Measurements from ENCODE around the gene PIEZO1. TPM values are rescaled to one million over a fixed set of nuclear protein-coding genes. Genes with fewer than 3 reads are reported as not detected.

The PIEZO1 gene
- total and polyA plus RNA-seq, 2 donors (not counting 1 experiment from before 2014, with no cell fraction given), result 94.5 to 313 TPM

GRCh38 chr16:88814144-88814502, 29.1 kb upstream of the PIEZO1 start:
- Histone ChIP-seq H2AFZ (ENCODE audit: low read length) (no peak overlapping the region), H3K27me3 (ENCODE audit: control insufficient read depth, insufficient read depth, low read length) (no peaks in the 10 kb centered on the region), H3K27ac (ENCODE audit: insufficient read depth, low read length) (no peak overlapping the region), H3K4me1 (ENCODE audit: control insufficient read depth, extremely low read depth, insufficient read depth, low read length) (peaks cover 23% of the 10 kb centered on the region), H3K4me2 (ENCODE audit: extremely low read depth, insufficient read depth, low read length) (no peak overlapping the region), H4K20me1 (ENCODE audit: control insufficient read depth, extremely low read depth, insufficient read depth, low read length) (no peaks in the 10 kb centered on the region), H3K4me3 (replicated peaks in 1 of 4; ENCODE audit: control extremely low read depth in 1 of 4, insufficient read depth in 1 of 4, low read depth in 3 of 4, low read length in 4 of 4) (no peak overlapping the region), H3K36me3 (ENCODE audit: control insufficient read depth, insufficient read depth, low read length) (peaks cover 9% of the 10 kb centered on the region), H3K9me3 (ENCODE audit: control insufficient read depth, insufficient read depth, low read depth, low read length) (no peaks in the 10 kb centered on the region), H3K79me2 (ENCODE audit: control insufficient read depth, insufficient read depth, low read length) (peaks cover 16% of the 10 kb centered on the region), H3K9ac (ENCODE audit: insufficient read depth, low read length) (no peak overlapping the region)
- no peak for TF ChIP-seq EZH2 (IDR thresholded peaks at IDR 0.05; ENCODE audit: low read length, missing control alignments)
- TF ChIP-seq CTCF (conservative IDR thresholded peaks at IDR 0.05 in 1 of 2, IDR thresholded peaks at IDR 0.05 in 1 of 2; ENCODE audit: low read depth in 1 of 2, low read length in 2 of 2), result no peak
- no peak for DNase-seq (ENCODE audit: low read depth in 2 of 2)

- no peak for DNase-seq (ENCODE audit: low read depth in 2 of 2)
- TF ChIP-seq EZH2 (IDR thresholded peaks at IDR 0.05; ENCODE audit: low read length, missing control alignments) (no peak), CTCF (conservative IDR thresholded peaks at IDR 0.05 in 1 of 2, IDR thresholded peaks at IDR 0.05 in 1 of 2; ENCODE audit: low read depth in 1 of 2, low read length in 2 of 2) (no peak)
- Histone ChIP-seq H3K27ac (ENCODE audit: insufficient read depth, low read length) (peak overlapping the region; percentile 88), H3K36me3 (ENCODE audit: control insufficient read depth, insufficient read depth, low read length) (peaks cover 9% of the 10 kb centered on the region), H3K4me3 (replicated peaks in 1 of 4; ENCODE audit: control extremely low read depth in 1 of 4, insufficient read depth in 1 of 4, low read depth in 3 of 4, low read length in 4 of 4) (no peak overlapping the region), H2AFZ (ENCODE audit: low read length) (no peak overlapping the region), H4K20me1 (ENCODE audit: control insufficient read depth, extremely low read depth, insufficient read depth, low read length) (no peaks in the 10 kb centered on the region), H3K9ac (ENCODE audit: insufficient read depth, low read length) (no peak overlapping the region), H3K4me2 (ENCODE audit: extremely low read depth, insufficient read depth, low read length) (no peak overlapping the region), H3K79me2 (ENCODE audit: control insufficient read depth, insufficient read depth, low read length) (peaks cover 16% of the 10 kb centered on the region), H3K4me1 (ENCODE audit: control insufficient read depth, extremely low read depth, insufficient read depth, low read length) (peaks cover 21% of the 10 kb centered on the region), H3K27me3 (ENCODE audit: control insufficient read depth, insufficient read depth, low read length) (no peaks in the 10 kb centered on the region), H3K9me3 (ENCODE audit: control insufficient read depth, insufficient read depth, low read depth, low read length) (no peaks in the 10 kb centered on the region)
Observed at GRCh38 chr16:88813269-88814143, 28.5 kb upstream of the PIEZO1 start.

- peak overlapping the region; percentile 88 for H3K27ac ChIP-seq (ENCODE audit: insufficient read depth, low read length)
Observed at GRCh38 chr16:88812513-88813268, 27.7 kb upstream of the PIEZO1 start.

More at GRCh38 chr16:88812513-88813268, 27.7 kb upstream of the PIEZO1 start:
- no peaks in the 10 kb centered on the region for H4K20me1 ChIP-seq (ENCODE audit: control insufficient read depth, extremely low read depth, insufficient read depth, low read length)
- H3K36me3 ChIP-seq (ENCODE audit: control insufficient read depth, insufficient read depth, low read length), result peaks cover 16% of the 10 kb centered on the region
- H2AFZ ChIP-seq (ENCODE audit: low read length), result no peak overlapping the region
- H3K4me3 ChIP-seq (replicated peaks in 1 of 4; ENCODE audit: control extremely low read depth in 1 of 4, insufficient read depth in 1 of 4, low read depth in 3 of 4, low read length in 4 of 4), result peak overlapping the region; percentile 65 to 75 (median 72)
- TF ChIP-seq CTCF (conservative IDR thresholded peaks at IDR 0.05 in 1 of 2, IDR thresholded peaks at IDR 0.05 in 1 of 2; ENCODE audit: low read depth in 1 of 2, low read length in 2 of 2), result no peak
- no peak for TF ChIP-seq EZH2 (IDR thresholded peaks at IDR 0.05; ENCODE audit: low read length, missing control alignments)
- peaks cover 15% of the 10 kb centered on the region for H3K4me1 ChIP-seq (ENCODE audit: control insufficient read depth, extremely low read depth, insufficient read depth, low read length)
- peak overlapping the region; percentile 48 for H3K9ac ChIP-seq (ENCODE audit: insufficient read depth, low read length)
- H3K4me2 ChIP-seq (ENCODE audit: extremely low read depth, insufficient read depth, low read length), result peak overlapping the region; percentile 81
- no peaks in the 10 kb centered on the region for H3K27me3 ChIP-seq (ENCODE audit: control insufficient read depth, insufficient read depth, low read length)
- H3K79me2 ChIP-seq (ENCODE audit: control insufficient read depth, insufficient read depth, low read length), result peaks cover 16% of the 10 kb centered on the region
- DNase-seq (ENCODE audit: low read depth in 2 of 2), result peak; percentile 27 to 65
- H3K9me3 ChIP-seq (ENCODE audit: control insufficient read depth, insufficient read depth, low read depth, low read length), result no peaks in the 10 kb centered on the region

Measured in fibroblast of lung (primary cell).